GM19351 (cell line): ENCODE data around the gene SELENOS.

Source experiments
- ATAC-seq: cut with Tn5 transposase; IDR thresholded peaks from one replicate; pipeline ENCODE4 v1.9.1; 2021; ENCODE audit warnings: mild to moderate bottlenecking, moderate library complexity; ENCODE audit not compliant: unreplicated experiment

SELENOS gene

DNA sequence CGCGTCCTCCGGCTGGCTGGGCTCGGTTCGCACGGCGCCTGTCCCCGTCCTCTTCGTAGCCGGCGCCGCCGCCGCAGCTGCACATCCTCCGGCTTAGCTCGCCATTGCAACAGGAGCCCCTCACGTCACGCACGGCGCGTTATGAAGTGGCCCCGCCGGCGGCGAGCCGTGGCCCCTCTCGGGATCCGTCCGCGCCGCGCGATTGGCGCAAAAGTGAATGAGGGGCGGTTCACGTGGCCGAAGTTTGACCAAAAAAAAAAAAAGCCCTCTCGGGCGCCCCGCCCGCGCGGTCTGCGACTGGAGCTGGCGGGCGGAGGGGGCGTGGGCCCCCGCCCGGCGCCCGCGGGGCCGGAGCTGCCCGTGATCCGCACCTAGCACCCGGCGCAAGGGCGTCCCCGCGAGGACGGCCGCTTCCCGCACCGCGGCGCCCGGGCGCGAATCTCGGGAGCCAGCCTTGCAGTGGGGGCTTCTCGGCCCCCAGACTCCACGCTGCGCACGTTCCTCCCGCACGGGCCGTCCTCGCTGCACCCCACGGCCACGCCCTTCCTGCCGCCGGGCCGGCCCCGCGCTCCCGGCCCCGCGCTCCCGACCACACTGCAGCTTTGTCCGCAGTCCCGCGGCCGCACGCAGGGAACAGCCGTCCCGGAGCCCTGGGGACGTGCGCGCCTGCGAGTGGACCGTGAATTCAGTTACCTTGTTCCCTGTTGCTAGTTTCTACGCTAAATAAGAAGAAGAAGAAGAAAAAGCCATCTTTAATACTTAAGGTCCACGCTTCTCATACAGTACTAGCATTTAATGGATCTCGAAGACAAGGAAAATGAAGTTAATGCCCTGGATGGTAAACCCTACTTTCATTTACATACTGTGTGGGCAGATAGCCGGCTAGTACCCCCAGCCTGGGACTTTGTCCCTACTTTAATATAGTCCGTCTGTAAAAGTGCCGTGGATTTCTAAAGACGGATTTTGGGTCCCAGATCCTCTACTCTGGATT lies 25.2 kb downstream of the SELENOS start, which contains the start of gene CHSY1:
TSS of gene CHSY1 (minus strand) at position 219 of the 991 bp plus-strand sequence. CDS start 592 bp downstream, outside the sequence.
- ATAC-seq, result peak; percentile 72

DNA sequence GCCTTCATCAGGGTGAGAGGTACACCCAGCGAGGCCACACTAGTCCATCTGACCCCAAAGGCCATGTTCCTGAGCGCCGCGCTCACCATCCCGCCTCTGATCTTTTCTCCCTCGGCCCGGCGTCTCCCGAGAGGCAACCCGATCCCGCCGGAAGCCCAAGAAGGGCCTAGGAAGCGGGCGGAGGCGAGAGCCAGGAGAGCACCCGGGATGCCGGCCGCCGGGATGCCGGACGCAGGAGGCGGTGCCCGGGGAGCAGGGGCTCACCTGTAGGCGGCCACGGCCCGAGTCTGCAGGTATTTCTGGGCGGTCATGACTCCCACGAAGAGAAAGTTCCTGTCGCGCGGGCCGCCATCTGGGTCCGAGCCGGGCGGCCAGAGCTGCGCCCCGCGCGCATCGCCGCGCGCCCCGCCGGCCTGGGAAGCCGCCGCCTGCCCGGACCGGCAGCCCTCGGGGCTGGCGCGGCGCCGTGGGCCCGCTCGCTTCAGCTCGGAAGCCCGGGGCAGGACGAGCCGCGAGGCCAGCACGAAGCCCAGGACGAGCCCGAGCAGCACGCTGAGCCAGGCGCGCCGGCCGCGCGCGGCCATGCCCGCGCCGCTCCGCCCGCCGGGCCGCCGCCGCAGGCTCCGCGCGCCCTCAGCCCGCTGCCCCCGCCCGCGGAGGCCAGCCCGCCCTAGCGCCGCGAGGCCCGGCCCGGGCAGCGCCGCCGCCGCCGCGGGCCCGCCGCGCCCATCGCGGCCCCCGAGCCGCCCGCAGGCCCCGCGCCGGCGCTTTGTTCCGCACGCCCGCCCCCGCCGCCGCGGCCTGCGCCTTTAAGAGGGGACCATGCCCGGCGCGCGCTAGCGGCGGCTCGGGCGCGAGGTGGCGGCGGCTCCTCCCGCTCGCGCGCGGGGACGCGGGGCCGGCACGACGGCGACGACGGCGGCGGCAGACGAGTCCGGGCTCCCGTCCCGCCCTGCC lies 26.1 kb downstream of the SELENOS start:
- peak; percentile 39 for ATAC-seq

DNA sequence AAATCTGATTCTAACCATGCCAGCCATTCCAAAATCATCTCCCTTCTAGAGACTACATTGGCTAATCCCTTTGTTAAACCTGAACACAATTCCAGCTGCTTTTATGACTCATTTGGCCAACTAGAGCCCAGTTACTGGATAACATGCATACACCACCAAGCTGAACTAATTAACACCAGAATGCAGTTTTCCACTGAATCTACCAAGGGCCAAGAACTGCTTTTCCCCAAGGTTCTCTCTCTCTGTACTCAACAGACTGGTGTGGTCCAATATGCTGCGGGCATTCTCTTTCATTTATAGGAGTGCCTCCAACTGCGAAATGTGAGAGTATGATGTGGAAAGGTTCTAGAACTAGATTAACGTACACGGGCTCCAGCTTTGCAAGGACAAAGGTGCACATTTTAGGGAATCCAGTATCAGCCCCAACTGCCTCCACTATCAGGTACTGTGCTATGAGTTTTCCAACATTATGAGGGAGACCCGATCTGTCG lies 26.9 kb downstream of the SELENOS start:
- no peak for ATAC-seq

DNA sequence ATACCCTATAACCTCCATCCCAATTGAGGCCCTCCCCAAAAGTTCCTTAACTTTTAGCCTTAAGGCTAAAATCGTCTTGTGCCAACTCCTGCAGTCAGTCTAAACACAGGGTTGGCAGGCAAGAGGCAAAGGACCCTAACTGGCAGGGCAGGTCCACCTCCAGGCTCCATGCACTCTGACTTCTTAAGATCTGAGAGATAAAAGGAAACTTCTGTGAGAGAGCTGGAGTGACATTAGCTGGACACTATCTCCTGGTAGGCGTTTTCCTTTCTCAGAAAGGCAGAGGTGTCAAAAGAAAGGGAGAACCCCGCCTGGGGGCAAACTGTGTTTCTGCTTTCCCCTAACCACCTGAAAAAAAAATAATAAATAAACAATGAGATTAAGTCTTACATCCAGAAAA lies 29.0 kb downstream of the SELENOS start:
- no peak for ATAC-seq

DNA sequence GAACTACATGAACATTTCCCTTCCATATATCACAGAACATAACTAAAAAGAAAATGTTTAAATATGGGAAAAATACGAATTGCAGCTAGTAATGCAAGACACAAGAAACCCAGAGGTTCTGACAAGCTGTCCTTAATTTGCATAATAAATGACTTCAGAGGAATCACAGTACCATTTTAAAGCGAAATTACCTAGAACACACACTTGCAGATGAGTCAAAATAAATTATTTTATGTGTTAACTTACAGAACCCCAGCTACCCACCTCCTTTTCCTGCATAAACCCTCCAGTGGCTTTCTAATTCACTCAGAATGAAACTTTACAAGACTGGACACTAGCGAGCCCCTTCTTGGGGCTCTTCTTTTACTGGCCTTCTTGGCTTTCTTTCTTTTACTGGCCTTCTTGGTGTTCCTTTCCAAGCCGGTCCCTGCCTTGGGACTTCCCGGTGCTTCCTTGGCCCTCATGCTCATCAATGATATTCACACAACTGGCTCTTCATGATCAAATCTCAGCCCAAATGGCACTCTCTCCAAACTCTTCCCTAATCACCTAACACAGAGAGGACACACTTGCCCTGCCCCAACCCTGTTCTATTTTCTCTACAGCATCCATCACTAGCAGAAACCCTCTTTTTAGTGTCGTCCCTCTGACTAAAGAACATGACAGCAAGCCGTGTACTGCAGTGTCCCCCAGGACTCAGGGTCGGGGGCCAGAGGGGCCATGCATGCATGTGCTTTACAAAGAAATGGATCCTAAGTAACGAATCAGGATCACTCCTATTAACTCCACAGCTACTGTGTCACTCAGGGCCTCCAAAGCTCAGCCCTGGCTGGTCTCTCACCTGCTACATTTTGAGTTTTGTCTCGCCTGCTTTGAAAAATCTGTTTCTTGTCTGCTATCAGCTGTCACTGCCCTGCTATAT lies 30.2 kb downstream of the SELENOS start:
- no peak for ATAC-seq

DNA sequence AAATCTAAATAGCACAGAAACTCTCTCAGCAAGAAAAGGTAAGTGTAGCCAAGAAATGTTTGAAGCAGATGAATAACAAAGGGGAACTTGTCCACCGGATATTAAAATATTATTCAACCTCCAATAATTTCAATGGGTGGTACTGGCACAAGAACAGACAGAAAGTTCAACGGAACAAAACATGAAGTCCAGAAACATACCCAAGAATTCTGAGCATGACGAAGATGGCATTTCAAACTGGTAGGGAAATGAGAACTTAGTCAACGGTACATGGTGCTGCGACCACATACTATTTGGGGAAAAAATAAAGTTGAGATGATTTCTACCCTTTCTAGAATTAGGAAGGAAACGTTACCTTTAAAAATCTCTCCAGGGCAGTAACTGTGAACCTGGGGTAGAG lies 30.9 kb downstream of the SELENOS start:
- no peak for ATAC-seq

DNA sequence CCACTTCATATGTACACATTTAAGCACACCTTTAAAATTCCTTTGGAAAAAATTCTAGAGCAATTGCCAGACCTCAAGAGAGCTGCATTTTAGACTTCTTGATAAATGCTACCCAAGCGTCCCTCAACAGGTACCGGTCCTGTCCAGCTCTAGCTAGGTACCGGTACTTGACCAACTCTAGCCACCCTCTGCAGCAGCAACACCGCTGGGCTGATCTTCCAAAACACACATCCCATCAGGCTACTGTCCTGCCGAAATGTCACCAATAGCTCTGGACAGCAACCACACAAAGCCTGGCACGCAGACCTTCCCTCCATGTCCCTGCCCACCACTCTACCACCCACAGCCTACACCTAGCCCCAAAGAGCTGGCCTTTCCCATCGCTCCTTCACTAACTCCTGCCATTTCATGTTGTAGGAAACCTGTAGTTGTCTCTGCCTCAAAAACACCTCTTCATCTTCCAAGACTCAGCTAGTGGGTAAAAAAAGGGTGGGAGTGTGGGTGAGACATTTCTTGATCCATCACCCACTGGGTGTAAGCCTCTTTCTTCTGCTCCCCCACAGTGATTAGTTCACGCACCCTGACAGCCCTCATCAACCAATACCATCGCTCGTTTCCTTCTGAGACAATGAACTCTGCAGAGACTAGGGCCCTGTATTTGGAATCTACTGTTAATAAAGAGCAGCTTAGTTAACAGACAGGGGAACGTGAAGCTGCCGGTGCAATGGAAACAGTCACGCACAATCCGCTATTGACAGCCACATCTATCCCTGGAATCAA lies 32.2 kb downstream of the SELENOS start:
- no peak for ATAC-seq

DNA sequence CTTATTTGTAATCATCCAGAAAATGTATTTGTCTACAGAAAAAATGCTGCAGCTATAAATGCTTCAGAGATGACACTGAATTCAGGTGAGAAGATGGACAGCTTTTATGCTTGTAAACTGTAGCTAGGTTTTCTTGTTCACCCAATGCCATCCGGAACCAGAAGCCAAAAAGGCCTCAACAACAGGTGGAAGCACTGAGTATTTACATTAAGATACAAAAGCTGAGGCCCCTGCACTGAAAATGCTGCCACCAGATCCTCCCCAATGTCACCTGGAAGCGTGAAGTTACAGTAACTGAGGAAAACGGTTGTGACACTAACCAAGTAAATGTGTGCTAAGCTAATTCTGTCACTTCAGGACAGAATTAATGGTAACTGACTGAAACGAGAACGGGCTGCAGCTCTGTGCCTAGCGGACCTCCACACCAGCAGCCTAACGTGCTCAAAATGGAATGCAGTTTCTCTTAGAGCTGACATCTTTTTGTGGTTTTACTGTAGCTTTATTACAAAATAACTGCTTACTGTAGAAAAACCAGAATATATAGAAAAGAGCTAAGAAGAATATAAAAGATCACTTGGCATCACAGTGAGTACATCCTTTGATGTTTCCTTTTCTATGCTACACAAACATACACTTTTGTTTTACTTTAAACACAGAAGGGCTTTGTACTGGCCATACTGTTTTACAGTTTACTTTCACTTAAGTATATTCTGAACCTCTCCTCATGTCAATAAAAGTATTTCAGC lies 33.1 kb downstream of the SELENOS start:
- ATAC-seq, result no peak

DNA sequence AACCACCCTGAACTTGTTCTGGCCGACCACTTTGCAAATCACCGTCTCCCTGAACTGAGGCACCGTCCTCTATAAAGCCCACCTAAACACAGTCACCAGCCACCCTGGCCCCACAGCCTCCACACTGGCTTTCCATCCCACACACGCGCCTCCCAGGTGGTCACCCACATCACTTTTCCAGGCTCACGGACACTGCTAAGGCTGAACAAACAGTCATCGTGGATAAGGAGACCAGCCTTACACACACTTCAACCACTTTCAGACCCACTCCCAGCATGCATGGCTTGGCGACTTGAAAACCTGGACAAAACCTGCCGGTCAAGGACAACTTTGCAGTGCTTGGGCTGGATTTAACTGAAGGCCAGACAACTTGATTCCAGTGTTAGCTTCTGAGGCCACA lies 33.9 kb downstream of the SELENOS start:
- no peak for ATAC-seq

DNA sequence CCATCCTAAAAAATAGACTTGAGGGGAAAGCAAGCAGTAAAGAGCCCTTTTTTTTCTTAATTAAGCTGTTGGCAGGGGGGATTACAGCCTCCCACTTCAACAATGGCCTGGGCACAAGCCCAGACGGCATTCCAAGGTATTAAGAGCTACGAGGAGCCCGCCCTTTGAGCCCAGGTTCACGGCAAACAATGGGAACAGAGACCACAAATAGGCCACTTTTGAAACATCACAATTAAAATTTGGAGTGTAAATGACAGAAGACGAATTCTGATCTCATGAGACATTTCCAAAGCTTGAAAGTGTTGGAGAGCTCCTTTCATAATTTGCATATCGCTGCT lies 34.3 kb downstream of the SELENOS start:
- ATAC-seq, result no peak

DNA sequence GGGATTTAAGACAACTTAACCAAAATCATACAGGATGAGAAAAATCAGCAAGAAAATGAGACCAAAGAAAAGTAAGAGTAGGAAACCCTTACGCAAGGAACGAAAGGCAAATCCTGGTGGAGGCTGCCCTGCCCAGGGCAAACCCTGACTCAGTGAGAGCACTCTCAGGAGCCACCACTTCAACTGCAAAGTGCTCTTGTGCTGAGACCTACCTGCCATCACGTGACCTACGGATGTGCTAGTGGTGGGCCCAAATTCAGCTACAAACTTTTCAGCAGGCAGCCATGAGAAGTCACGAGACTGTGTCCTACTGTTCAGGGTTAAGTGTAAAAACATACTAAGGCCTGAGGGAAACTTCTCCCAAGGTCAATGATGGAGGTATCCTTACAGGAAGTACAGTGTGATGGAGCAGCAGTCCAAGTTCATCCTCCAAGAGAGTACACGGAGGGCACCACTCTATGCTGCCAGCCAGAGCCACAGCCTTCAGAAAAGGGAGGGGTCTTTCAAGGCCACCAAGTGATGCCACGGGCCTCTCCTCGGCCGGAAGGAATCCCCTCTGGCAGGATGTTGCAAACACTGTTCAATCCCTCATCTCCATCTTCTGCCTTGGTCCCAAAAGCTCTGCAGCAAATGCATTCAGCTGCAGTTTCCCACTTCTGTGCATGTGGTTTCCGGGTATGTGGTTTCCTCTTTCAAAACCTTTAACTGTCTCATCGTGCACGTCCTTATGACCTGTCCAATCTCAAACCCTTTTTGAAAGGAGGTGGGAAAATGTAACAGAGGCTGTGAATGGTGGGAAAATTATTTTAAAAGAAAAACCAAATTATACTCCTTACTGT lies 34.9 kb downstream of the SELENOS start:
- peak; percentile 83 for ATAC-seq

DNA sequence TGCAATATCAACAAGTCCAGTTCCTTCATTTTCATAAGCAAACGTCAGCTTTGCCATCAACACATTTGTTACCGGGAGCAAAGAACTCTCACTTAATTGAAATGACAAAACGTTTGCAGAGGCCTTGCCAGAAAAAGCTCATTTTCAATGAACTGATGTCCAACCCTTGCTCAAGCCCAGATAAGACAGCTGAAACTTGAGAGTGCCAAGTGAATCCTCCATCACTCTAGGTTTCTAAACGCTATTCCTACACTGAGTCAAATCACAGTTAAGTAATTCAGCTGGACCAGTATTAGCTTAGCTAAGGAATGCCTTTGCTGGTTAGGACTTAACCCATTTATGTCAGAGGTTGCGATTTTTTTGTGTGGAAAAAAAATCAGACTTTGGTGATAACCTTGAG lies 36.9 kb downstream of the SELENOS start:
- no peak for ATAC-seq

DNA sequence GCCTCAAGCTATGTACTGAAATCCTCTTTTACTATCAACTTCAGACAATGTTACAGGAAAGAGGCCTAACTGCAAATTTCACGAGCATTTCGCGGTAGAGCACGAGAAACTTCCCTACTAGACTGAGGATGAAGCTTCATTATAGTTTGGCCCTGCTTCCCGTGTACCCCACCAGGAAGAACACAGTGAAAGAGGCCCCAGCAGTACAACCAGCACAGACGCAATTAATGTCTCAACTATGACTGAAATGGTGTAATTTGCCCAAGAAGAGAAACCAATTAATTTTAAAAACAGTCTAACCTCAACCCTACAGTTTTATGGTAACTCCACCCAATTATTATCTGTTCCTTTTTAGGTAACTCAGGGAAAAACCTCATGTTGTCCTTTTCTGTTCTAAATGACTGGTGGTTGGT lies 37.6 kb downstream of the SELENOS start:
- no peak for ATAC-seq

DNA sequence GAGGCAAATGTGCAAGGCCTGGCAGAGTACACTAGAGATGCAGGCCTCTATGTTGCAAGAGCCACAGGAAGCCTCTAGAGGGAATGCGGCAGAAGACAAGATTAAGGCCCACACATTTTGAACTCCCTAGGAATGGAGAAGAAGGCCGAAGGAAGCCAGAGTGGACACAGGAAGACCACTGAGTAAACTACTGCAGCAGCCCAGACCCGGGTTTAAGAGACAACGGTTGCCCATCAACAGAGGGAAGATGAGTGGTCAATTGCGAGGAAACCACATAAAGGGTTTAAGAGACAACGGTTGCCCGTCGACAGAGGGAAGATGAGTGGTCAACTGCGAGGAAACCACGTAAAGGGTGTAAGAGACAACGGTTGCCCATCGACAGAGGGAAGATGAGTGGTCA lies 40.0 kb downstream of the SELENOS start:
- no peak for ATAC-seq

DNA sequence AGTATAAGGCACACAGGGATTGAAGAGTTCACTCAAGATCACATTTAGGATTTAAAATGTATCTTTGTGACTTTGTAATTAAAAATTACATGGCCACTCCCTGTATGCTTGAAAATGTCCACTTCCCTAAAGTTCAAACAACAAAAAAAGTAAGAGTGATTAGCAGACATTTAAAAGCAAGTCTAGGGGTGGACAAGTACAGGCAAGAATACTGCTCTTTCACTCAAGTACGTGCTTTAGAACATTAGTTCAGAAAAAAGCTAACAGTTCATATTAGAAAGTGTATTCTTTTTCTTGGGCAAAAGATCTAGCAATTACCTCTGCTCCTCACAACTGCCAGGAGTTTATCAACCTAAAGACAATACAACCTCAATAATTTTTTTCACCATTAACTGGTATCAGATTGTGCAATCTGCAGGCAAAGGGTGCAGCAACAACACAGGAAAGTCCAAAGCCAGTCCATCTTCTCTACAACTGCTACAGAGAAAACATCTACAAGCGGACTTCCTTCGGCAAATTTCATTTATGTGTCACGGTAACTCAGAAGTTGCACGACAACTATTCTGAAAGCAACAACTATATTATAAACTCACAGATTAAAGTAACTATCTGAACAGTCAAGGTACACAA lies 43.5 kb downstream of the SELENOS start:
- ATAC-seq, result no peak

DNA sequence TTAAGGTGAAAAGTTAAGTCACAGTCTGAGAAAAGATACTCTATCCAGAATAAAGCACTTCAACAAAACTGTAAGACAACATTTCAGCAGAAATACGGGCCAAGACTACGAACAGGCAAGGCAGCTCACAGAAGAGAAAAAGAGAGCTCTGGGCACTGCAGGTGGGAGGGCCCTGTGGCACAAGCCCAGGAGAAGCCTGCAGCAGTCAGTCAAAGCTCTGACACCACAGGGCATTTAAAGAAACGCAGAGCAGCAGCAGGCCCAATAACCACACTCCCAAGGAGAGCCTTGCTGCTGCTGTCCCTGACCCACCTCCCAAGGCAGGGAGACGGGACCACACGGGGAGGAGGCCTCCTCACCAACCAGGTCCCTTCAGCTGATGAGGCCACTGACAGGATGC lies 44.6 kb downstream of the SELENOS start:
- ATAC-seq, result no peak

DNA sequence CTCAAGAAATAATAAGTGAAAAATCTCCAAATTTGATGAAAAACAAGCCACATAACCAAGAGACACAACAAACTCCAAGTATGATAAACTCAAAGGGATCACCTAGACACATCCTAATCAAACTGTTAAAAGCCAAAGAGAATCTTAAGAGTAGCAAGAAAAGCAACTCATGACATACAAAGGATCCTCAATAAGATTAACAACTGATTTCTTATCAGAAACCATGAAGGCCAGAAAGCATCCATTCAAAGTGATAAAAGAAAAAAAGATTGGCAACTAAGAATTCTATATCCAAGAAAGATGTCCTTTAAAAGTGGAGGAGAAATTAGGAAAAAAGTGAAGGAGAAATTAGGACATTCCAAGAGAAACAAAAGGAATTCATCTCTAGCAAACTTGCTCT lies 49.0 kb downstream of the SELENOS start:
- no peak for ATAC-seq
